IMR-90 (cell line): ENCODE results near the gene PTPRN2. TPM values are rescaled to one million over a fixed set of nuclear protein-coding genes. Genes with fewer than 3 reads are reported as not detected.

ENCODE experiments used
- ATAC-seq: fragments of 200-7000 bp; cut with Tn5 transposase; 2 replicates; pipeline ENCODE4 v1.9.1; 2020; ENCODE audit warnings: low read depth, mild to moderate bottlenecking, moderate library complexity
- BruUV-seq: library from RNA; stranded (reverse); fragments of 400-500 nt; replicated peaks from 2 replicates; lab custom pipeline; 2021; lab: Mats Ljungman, UMichigan
- CTCF ChIA-PET: fragments of 300-600 bp; formaldehyde crosslinking; extraction: SDS; loops from one replicate; lab custom pipeline; 2021; ENCODE audit warnings: antibody characterized with exemption; lab: Yijun Ruan, JAX
- POLR2A ChIA-PET: fragments of 300-600 bp; sonication (Branson Sonifier 250); formaldehyde crosslinking; loops from one replicate; lab custom pipeline; 2022; ENCODE audit warnings: antibody characterized with exemption; ENCODE audit not compliant: unreplicated experiment; lab: Charles Lee
- DNase-seq: peaks from one replicate; pipeline ENCODE4 v3.0.0; 2013
- H2AFZ ChIP-seq: replicated peaks from 2 replicates; pipeline ENCODE3; 2013; ENCODE audit warnings: low read length, mild to moderate bottlenecking; ENCODE audit not compliant: poor library complexity
- H2AK5ac ChIP-seq: 2 replicates; pipeline ENCODE4 v1.6.1; 2013; ENCODE audit warnings: low read depth, low read length, inconsistent platforms
- H2AK9ac ChIP-seq: replicated peaks from 2 replicates; pipeline ENCODE3; 2013; ENCODE audit warnings: mild to moderate bottlenecking, low read depth, low read length, moderate library complexity; ENCODE audit not compliant: poor library complexity
- H2BK120ac ChIP-seq: 2 replicates; pipeline ENCODE4 v1.6.1; 2013; ENCODE audit warnings: low read depth, low read length, inconsistent platforms
- H2BK15ac ChIP-seq: 3 replicates; pipeline ENCODE4 v1.6.1; 2013; ENCODE audit warnings: low read depth, low read length, inconsistent platforms
- H2BK20ac ChIP-seq: 2 replicates; pipeline ENCODE4 v1.6.1; 2013; ENCODE audit warnings: low read depth, mild to moderate bottlenecking, inconsistent platforms, low read length, moderate library complexity
- H2BK5ac ChIP-seq: 2 replicates; pipeline ENCODE4 v1.6.1; 2013; ENCODE audit warnings: mild to moderate bottlenecking, low read depth, low read length, inconsistent platforms; ENCODE audit not compliant: poor library complexity, severe bottlenecking
- H3K14ac ChIP-seq: replicated peaks from 2 replicates; pipeline ENCODE4 v1.6.1; 2013; ENCODE audit warnings: low read depth, low read length, inconsistent platforms
- H3K18ac ChIP-seq: 2 replicates; pipeline ENCODE4 v1.6.1; 2013; ENCODE audit warnings: low read depth, low read length, control low read depth
- H3K23ac ChIP-seq: 2 replicates; pipeline ENCODE4 v1.6.1; 2013; ENCODE audit warnings: low read depth, low read length, inconsistent platforms
- H3K27ac ChIP-seq: 2 replicates; pipeline ENCODE4 v1.5.1; 2013; ENCODE audit warnings: mild to moderate bottlenecking, control low read depth, low read length; ENCODE audit not compliant: insufficient read depth
- H3K27me3 ChIP-seq: 2 replicates; pipeline ENCODE4 v1.6.1; 2013; ENCODE audit warnings: low read length; ENCODE audit not compliant: control insufficient read depth, insufficient read depth
- H3K36me3 ChIP-seq: 2 replicates; pipeline ENCODE4 v1.6.1; 2013; ENCODE audit warnings: low read length, mixed read lengths; ENCODE audit not compliant: control insufficient read depth, insufficient read depth
- H3K4ac ChIP-seq: 2 replicates; pipeline ENCODE4 v1.6.1; 2013; ENCODE audit warnings: low read depth, low read length, inconsistent platforms
- H3K4me1 ChIP-seq: 2 replicates; pipeline ENCODE4 v1.6.1; 2013; ENCODE audit warnings: low read length, mixed read lengths; ENCODE audit not compliant: control insufficient read depth, insufficient read depth
- H3K4me2 ChIP-seq: 2 replicates; pipeline ENCODE4 v1.6.1; 2013; ENCODE audit warnings: low read depth, mild to moderate bottlenecking, control low read depth, low read length, moderate library complexity
- H3K4me3 ChIP-seq: 2 replicates; pipeline ENCODE4 v1.5.1; 2013; ENCODE audit warnings: low read depth, mild to moderate bottlenecking, control low read depth, low read length, moderate library complexity; ENCODE audit not compliant: insufficient read depth
- H3K56ac ChIP-seq: 2 replicates; pipeline ENCODE4 v1.6.1; 2013; ENCODE audit warnings: low read length, inconsistent platforms; ENCODE audit not compliant: insufficient read depth; ENCODE audit errors: extremely low read depth
- H3K79me1 ChIP-seq, 2 experiments: 2 replicates each; pipeline ENCODE4 v1.6.1; 2013; ENCODE audit warnings: low read length in 2 of 2, inconsistent platforms in 1 of 2, low read depth in 1 of 2
- H3K9ac ChIP-seq: 2 replicates; pipeline ENCODE4 v1.6.1; 2013; ENCODE audit warnings: low read depth, low read length, control low read depth
- H3K9me1 ChIP-seq: 2 replicates; pipeline ENCODE4 v1.6.1; 2013; ENCODE audit warnings: low read length, inconsistent platforms; ENCODE audit not compliant: insufficient read depth
- H3K9me3 ChIP-seq: 2 replicates; pipeline ENCODE4 v1.6.1; 2013; ENCODE audit warnings: low read length; ENCODE audit not compliant: control insufficient read depth, insufficient read depth
- H4K20me1 ChIP-seq: 2 replicates; pipeline ENCODE4 v1.6.1; 2013; ENCODE audit warnings: low read length, inconsistent platforms; ENCODE audit not compliant: insufficient read depth
- H4K5ac ChIP-seq: 2 replicates; pipeline ENCODE4 v1.6.1; 2013; ENCODE audit warnings: mild to moderate bottlenecking, low read depth, low read length, control low read depth
- H4K8ac ChIP-seq, 2 experiments: 2 replicates each; pipeline ENCODE4 v1.6.1; 2013; ENCODE audit warnings: low read depth in 2 of 2, low read length in 2 of 2, control low read depth in 1 of 2, inconsistent platforms in 1 of 2
- H4K91ac ChIP-seq: 2 replicates; pipeline ENCODE4 v1.6.1; 2013; ENCODE audit warnings: low read depth, low read length, inconsistent platforms; ENCODE audit not compliant: insufficient read depth
- BHLHE40 ChIP-seq: fragments of 150-350 bp; IDR thresholded peaks from 2 replicates; pipeline ENCODE4 v1.6.1; 2016; ENCODE audit warnings: mild to moderate bottlenecking, low read depth, low read length
- CEBPB ChIP-seq: IDR thresholded peaks from 2 replicates; pipeline ENCODE4 v1.6.1; 2012; ENCODE audit warnings: low read depth, low read length, improper control_type of control experiment
- CHD1 ChIP-seq: IDR thresholded peaks from 2 replicates; pipeline ENCODE4 v1.6.1; 2012; ENCODE audit warnings: low read depth, low read length, improper control_type of control experiment
- FOS ChIP-seq: fragments of 150-350 bp; IDR thresholded peaks from 2 replicates; pipeline ENCODE4 v1.6.1; 2016; ENCODE audit warnings: low read depth, low read length
- MAZ ChIP-seq: IDR thresholded peaks from 2 replicates; pipeline ENCODE4 v1.6.1; 2012; ENCODE audit warnings: low read depth, mild to moderate bottlenecking, low read length, improper control_type of control experiment, moderate library complexity, borderline replicate concordance
- MXI1 ChIP-seq: IDR thresholded peaks from 2 replicates; pipeline ENCODE4 v1.6.1; 2012; ENCODE audit warnings: low read depth, mild to moderate bottlenecking, low read length, moderate library complexity, borderline replicate concordance
- NFE2L2 ChIP-seq: fragments of 150-350 bp; IDR thresholded peaks from 2 replicates; pipeline ENCODE4 v1.6.1; 2016; ENCODE audit warnings: low read depth, mild to moderate bottlenecking, low read length
- RAD21 ChIP-seq: IDR thresholded peaks from 2 replicates; pipeline ENCODE4 v1.6.1; 2012; ENCODE audit warnings: low read length, improper control_type of control experiment
- RCOR1 ChIP-seq: IDR thresholded peaks from 2 replicates; pipeline ENCODE4 v1.6.1; 2012; ENCODE audit warnings: mild to moderate bottlenecking, low read length, improper control_type of control experiment; ENCODE audit not compliant: insufficient replicate concordance
- RFX5 ChIP-seq: IDR thresholded peaks from 2 replicates; pipeline ENCODE4 v1.8.0; 2012; ENCODE audit warnings: low read depth, mild to moderate bottlenecking, low read length, moderate library complexity
- SMC3 ChIP-seq: fragments of 150-350 bp; IDR thresholded peaks from 2 replicates; pipeline ENCODE4 v1.6.1; 2016; ENCODE audit warnings: low read depth, mild to moderate bottlenecking, antibody characterized with exemption, low read length, moderate library complexity
- WGBS, 2 experiments: methylation state at CpG; one replicate each; pipeline versions ENCODE4 v1.1.5 to v1.1.7; 2013; ENCODE audit warnings: missing lambda C conversion rate in 2 of 2; ENCODE audit not compliant: insufficient read length in 1 of 2; ENCODE audit errors: extremely low coverage in 2 of 2; 5-methylcytosine and 5-hydroxymethylcytosine counted together
- dilution Hi-C: fragments of 300-500 bp; cut with HindIII; formaldehyde crosslinking; loops from one replicate; pipeline ENCODE4 v1.14.3; 2018; ENCODE audit warnings: low sequenced_read_pairs; ENCODE audit not compliant: unreplicated experiment
- in situ Hi-C: fragments of 300-500 bp; cut with MboI; formaldehyde crosslinking; loops from 3 replicates; pipeline ENCODE4 v1.14.3; 2019; ENCODE audit warnings: low sequenced_read_pairs, inconsistent platforms, mixed read lengths
- intact Hi-C: fragments of 100-400 bp; cut with micrococcal nuclease; formaldehyde crosslinking; loops from 2 replicates; pipeline ENCODE4 v1.10.0; 2022
- polyA plus RNA-seq, 3 experiments: library from polyadenylated mRNA; depleted of rRNA; stranded (reverse); fragments of >200 nt; gene quantifications; 2 replicates each; pipeline ENCODE4 v1.2.3, GENCODE V29; 2012; ENCODE audit warnings: low replicate concordance in 1 of 3
- total RNA-seq: library from RNA; depleted of rRNA; stranded (reverse); fragments of >200 nt; gene quantifications from 2 replicates; pipeline ENCODE4 v1.2.3, GENCODE V29; 2012
- TF ChIP-seq, protein P1 (sequence below): conservative IDR thresholded peaks from 2 replicates; pipeline ENCODE4 v1.5.1; 2012; ENCODE audit warnings: mild to moderate bottlenecking, low read depth, low read length, improper control_type of control experiment
- TF ChIP-seq, protein P2 (sequence below): fragments of 150-350 bp; IDR thresholded peaks from 2 replicates; pipeline ENCODE4 v1.6.1; 2017; ENCODE audit warnings: mild to moderate bottlenecking, antibody characterized with exemption, low read length, low read depth
- TF ChIP-seq, protein P3 (sequence below): fragments of 150-350 bp; IDR thresholded peaks from 2 replicates; pipeline ENCODE4 v1.6.1; 2016; ENCODE audit warnings: low read depth, mild to moderate bottlenecking, low read length, moderate library complexity, borderline replicate concordance

Gene PTPRN2
- total and polyA plus RNA-seq, 2 of the 4 experiments (the other 2 are of a cell fraction): 0.03 TPM; not detected in 1

DNA sequence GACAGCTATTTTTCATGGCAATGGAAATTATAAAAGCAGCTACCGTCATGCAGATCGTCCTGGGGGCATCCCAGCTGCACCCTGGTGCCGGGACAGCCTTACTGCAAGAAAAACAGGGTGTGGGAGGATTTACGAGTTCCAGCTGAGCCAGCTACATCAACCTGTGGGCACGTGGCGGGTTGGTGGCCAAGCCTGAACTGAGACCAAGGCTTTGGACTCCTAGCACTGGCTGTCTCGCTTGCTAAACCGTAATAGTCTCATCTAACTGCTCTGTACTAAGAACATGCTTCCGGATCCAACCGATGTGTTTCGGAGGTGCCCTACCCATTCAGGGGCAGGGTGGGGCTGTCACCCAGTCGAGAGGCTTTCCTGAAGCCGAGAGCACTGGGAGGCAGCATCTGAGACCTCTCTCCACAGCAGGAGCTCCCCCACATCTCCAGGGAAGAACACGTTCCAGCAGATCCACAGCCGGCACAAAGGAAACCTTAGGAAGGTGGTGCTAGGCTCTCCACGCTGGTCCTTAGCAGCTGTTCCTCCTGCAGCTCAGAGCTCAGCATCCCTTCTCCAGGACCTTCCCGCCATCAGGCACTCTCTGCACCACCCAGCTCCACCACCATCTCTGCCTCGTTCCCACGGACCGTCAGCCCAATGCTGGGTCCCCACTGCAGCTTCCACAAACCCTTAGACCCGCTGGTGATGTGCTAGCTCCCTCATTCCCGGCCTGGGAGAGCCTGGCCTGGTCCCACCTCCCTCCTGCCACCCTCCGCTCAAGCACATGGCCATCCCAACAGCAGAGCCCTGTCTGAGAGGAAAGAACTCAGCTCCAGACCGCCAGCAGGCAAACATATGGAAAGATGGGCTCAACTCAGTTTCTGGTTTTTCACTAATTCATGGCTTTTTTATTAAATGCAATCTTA, 158.5 kb downstream of the PTPRN2 start:
- Histone ChIP-seq H4K91ac (no peak overlapping the region), H3K4me2 (no peak overlapping the region), H3K9me1 (no peaks in the 10 kb centered on the region), H3K27ac (no peak overlapping the region), H3K4me1 (no peaks in the 10 kb centered on the region), H4K8ac (no peak overlapping the region), H3K56ac (no peak overlapping the region), H3K9ac (no peak overlapping the region), H2AK9ac (no peak overlapping the region), H3K27me3 (no peaks in the 10 kb centered on the region), H3K9me3 (peaks cover 44% of the 10 kb centered on the region), H3K4ac (no peak overlapping the region), H3K18ac (no peak overlapping the region), H2BK120ac (no peak overlapping the region), H3K79me1 (no peaks in the 10 kb centered on the region), H3K23ac (no peak overlapping the region), H2BK5ac (no peak overlapping the region), H4K5ac (no peak overlapping the region), H4K20me1 (no peaks in the 10 kb centered on the region), H3K4me3 (no peak overlapping the region), H2BK15ac (no peak overlapping the region), H2AK5ac (no peak overlapping the region), H2AFZ (no peak overlapping the region), H2BK20ac (no peak overlapping the region), H3K36me3 (no peaks in the 10 kb centered on the region), H3K14ac (no peak overlapping the region)
- intact Hi-C loops: no loop called here
- no peak for DNase-seq
- in situ Hi-C loops: no loop called here
- dilution Hi-C loops: no loop called here
- ChIA-PET POLR2A (no interaction called here), CTCF (no interaction called here)
- no TSS peak for BruUV-seq
- no peak for ATAC-seq
- WGBS, 2 experiments: 90% methylated on average over 2 of the region's 24 CpGs; no CpG with 5 or more reads in 1 of the 2 experiments
- TF ChIP-seq FOS (no peak), MXI1 (no peak), NFE2L2 (no peak), RFX5 (no peak), CEBPB (no peak), RCOR1 (no peak), BHLHE40 (no peak), MAZ (no peak), SMC3 (no peak), RAD21 (no peak), CHD1 (no peak)
- TF ChIP-seq, protein P1, sequence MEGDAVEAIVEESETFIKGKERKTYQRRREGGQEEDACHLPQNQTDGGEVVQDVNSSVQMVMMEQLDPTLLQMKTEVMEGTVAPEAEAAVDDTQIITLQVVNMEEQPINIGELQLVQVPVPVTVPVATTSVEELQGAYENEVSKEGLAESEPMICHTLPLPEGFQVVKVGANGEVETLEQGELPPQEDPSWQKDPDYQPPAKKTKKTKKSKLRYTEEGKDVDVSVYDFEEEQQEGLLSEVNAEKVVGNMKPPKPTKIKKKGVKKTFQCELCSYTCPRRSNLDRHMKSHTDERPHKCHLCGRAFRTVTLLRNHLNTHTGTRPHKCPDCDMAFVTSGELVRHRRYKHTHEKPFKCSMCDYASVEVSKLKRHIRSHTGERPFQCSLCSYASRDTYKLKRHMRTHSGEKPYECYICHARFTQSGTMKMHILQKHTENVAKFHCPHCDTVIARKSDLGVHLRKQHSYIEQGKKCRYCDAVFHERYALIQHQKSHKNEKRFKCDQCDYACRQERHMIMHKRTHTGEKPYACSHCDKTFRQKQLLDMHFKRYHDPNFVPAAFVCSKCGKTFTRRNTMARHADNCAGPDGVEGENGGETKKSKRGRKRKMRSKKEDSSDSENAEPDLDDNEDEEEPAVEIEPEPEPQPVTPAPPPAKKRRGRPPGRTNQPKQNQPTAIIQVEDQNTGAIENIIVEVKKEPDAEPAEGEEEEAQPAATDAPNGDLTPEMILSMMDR: no peak
- TF ChIP-seq, protein P2, sequence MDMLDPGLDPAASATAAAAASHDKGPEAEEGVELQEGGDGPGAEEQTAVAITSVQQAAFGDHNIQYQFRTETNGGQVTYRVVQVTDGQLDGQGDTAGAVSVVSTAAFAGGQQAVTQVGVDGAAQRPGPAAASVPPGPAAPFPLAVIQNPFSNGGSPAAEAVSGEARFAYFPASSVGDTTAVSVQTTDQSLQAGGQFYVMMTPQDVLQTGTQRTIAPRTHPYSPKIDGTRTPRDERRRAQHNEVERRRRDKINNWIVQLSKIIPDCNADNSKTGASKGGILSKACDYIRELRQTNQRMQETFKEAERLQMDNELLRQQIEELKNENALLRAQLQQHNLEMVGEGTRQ: no peak
- TF ChIP-seq, protein P3, sequence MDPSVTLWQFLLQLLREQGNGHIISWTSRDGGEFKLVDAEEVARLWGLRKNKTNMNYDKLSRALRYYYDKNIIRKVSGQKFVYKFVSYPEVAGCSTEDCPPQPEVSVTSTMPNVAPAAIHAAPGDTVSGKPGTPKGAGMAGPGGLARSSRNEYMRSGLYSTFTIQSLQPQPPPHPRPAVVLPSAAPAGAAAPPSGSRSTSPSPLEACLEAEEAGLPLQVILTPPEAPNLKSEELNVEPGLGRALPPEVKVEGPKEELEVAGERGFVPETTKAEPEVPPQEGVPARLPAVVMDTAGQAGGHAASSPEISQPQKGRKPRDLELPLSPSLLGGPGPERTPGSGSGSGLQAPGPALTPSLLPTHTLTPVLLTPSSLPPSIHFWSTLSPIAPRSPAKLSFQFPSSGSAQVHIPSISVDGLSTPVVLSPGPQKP: no peak
